Measurements from ENCODE around the gene SLC4A2. TPM values are rescaled to one million over a fixed set of nuclear protein-coding genes. Genes with fewer than 3 reads are reported as not detected.

Gene SLC4A2
- total RNA-seq, 2 donors from 2014 or later, result 265 to 284 TPM

DNA sequence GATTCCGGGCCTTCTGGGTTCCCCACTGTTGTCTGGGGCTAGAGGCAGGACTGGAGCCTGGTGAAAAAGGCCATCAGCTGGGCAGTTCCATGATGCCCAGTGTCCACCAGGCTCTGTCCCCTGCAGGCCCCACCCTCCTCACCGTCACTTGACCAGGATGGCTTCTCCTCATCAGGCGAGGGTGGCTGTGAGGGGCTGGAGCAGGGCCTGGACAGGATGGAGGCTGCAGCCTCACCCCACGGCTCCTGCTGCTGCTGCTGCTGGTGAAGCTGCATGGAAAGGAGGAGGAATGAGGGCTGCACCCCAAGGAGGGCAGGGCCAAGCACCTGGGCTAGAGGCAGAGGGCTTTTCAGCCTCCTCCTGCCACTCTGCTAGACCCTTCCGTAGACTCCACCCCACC is 43.4 kb upstream of the SLC4A2 start:
- peaks cover 3% of the 10 kb centered on the region for H3K9me3 Mint-ChIP-seq
- H3K4me1 ChIP-seq (ENCODE audit: control insufficient read depth, insufficient read depth, low read length), result no peaks in the 10 kb centered on the region
- H3K27me3 ChIP-seq (ENCODE audit: control insufficient read depth, insufficient read depth, low read length, poor library complexity, severe bottlenecking), result peaks cover 45% of the 10 kb centered on the region
- H3K4me3 Mint-ChIP-seq, result no peak overlapping the region
- H3K9ac ChIP-seq (ENCODE audit: extremely low read depth, low read length, poor library complexity, severe bottlenecking), result no peak overlapping the region
- H3K4me3 ChIP-seq (ENCODE audit: low read length), result no peak overlapping the region
- 87 to 100% methylated on average over 2 to 5 of the region's 5 CpGs for WGBS, 2 experiments (ENCODE audit: insufficient coverage in 1 of 2, insufficient read length in 1 of 2)
- TF ChIP-seq, protein P1, sequence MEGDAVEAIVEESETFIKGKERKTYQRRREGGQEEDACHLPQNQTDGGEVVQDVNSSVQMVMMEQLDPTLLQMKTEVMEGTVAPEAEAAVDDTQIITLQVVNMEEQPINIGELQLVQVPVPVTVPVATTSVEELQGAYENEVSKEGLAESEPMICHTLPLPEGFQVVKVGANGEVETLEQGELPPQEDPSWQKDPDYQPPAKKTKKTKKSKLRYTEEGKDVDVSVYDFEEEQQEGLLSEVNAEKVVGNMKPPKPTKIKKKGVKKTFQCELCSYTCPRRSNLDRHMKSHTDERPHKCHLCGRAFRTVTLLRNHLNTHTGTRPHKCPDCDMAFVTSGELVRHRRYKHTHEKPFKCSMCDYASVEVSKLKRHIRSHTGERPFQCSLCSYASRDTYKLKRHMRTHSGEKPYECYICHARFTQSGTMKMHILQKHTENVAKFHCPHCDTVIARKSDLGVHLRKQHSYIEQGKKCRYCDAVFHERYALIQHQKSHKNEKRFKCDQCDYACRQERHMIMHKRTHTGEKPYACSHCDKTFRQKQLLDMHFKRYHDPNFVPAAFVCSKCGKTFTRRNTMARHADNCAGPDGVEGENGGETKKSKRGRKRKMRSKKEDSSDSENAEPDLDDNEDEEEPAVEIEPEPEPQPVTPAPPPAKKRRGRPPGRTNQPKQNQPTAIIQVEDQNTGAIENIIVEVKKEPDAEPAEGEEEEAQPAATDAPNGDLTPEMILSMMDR (conservative IDR thresholded peaks at IDR 0.05), result no peak
- peaks cover 24% of the 10 kb centered on the region for H3K4me1 Mint-ChIP-seq
- H3K27ac Mint-ChIP-seq, result no peak overlapping the region
- no peak for DNase-seq
- no peaks in the 10 kb centered on the region for H3K36me3 ChIP-seq (ENCODE audit: control insufficient read depth, insufficient read depth, low read length)
- no peak overlapping the region for H3K27ac ChIP-seq (ENCODE audit: low read depth, low read length)
- H3K36me3 Mint-ChIP-seq (ENCODE audit: low read depth), result no peaks in the 10 kb centered on the region
- H3K27me3 Mint-ChIP-seq (ENCODE audit: insufficient read depth), result peaks cover 91% of the 10 kb centered on the region
- no peaks in the 10 kb centered on the region for H3K9me3 ChIP-seq (ENCODE audit: control insufficient read depth, low read length)

DNA sequence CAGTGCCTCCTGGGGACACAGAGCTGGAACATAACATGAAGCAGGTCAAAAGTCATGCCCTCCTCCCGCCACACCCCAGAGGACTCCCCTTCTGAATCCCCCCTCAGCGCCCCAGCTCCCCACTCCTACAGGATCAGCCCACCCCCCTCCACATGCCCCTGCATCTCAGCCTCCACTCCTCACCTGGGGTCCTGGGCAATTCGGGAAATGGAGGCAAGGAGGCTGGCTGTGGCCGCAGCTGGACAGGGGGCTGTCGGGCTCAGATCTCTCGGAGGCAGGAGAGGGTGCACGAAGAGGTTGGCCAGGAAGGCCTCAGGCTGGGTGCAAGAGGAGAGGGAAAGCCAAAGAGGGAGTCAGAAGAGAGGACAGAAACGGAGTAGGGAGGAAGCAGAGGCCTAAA is 42.9 kb upstream of the SLC4A2 start:
- peaks cover 3% of the 10 kb centered on the region for H3K9me3 Mint-ChIP-seq
- H3K27ac ChIP-seq (ENCODE audit: low read depth, low read length), result no peak overlapping the region
- H3K27me3 Mint-ChIP-seq (ENCODE audit: insufficient read depth), result peaks cover 95% of the 10 kb centered on the region
- no peak for DNase-seq
- TF ChIP-seq, protein P1 (conservative IDR thresholded peaks at IDR 0.05), result no peak
- no peaks in the 10 kb centered on the region for H3K9me3 ChIP-seq (ENCODE audit: control insufficient read depth, low read length)
- H3K9ac ChIP-seq (ENCODE audit: extremely low read depth, low read length, poor library complexity, severe bottlenecking), result no peak overlapping the region
- peaks cover 24% of the 10 kb centered on the region for H3K4me1 Mint-ChIP-seq
- H3K36me3 Mint-ChIP-seq (ENCODE audit: low read depth), result no peaks in the 10 kb centered on the region
- H3K4me3 ChIP-seq (ENCODE audit: low read length), result no peak overlapping the region
- H3K4me3 Mint-ChIP-seq, result no peak overlapping the region
- H3K4me1 ChIP-seq (ENCODE audit: control insufficient read depth, insufficient read depth, low read length), result no peaks in the 10 kb centered on the region
- 91% methylated on average over 6 to 8 of the region's 8 CpGs for WGBS, 2 experiments (ENCODE audit: insufficient coverage in 1 of 2, insufficient read length in 1 of 2)
- H3K27ac Mint-ChIP-seq, result no peak overlapping the region
- H3K27me3 ChIP-seq (ENCODE audit: control insufficient read depth, insufficient read depth, low read length, poor library complexity, severe bottlenecking), result peaks cover 46% of the 10 kb centered on the region
- H3K36me3 ChIP-seq (ENCODE audit: control insufficient read depth, insufficient read depth, low read length), result no peaks in the 10 kb centered on the region

DNA sequence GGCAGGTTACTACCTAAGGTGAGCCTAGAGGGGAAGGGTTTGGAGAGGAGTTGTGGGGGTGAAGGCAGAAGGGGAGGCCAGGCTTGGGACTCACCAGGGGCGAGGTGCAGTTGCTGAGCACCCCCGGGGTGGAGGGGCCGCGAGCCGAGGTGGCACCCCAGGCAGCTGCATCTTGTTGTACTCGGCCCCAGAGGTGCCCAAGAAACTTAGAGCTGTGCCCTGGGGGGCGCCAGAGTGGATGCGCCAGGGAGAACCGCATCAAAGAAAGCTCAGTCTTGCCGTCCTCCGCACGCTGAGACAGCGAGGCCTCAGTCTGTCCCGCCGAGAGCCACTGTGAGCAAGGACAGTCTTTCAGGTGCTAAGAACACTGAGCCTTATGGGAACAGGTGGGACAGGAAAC is 42.4 kb upstream of the SLC4A2 start:
- H3K27ac ChIP-seq (ENCODE audit: low read depth, low read length), result no peak overlapping the region
- no peak overlapping the region for H3K4me3 ChIP-seq (ENCODE audit: low read length)
- peaks cover 3% of the 10 kb centered on the region for H3K9me3 Mint-ChIP-seq
- no peaks in the 10 kb centered on the region for H3K4me1 ChIP-seq (ENCODE audit: control insufficient read depth, insufficient read depth, low read length)
- H3K27me3 Mint-ChIP-seq (ENCODE audit: insufficient read depth), result peaks cover 95% of the 10 kb centered on the region
- H3K36me3 ChIP-seq (ENCODE audit: control insufficient read depth, insufficient read depth, low read length), result no peaks in the 10 kb centered on the region
- H3K4me3 Mint-ChIP-seq, result no peak overlapping the region
- H3K27ac Mint-ChIP-seq, result no peak overlapping the region
- TF ChIP-seq, protein P1 (conservative IDR thresholded peaks at IDR 0.05), result no peak
- H3K4me1 Mint-ChIP-seq, result peaks cover 24% of the 10 kb centered on the region
- DNase-seq, result peak; percentile 60
- WGBS, 2 experiments (ENCODE audit: insufficient coverage in 1 of 2, insufficient read length in 1 of 2), result 89 to 96% methylated on average over 8 to 15 of the region's 15 CpGs
- no peaks in the 10 kb centered on the region for H3K36me3 Mint-ChIP-seq (ENCODE audit: low read depth)
- no peak overlapping the region for H3K9ac ChIP-seq (ENCODE audit: extremely low read depth, low read length, poor library complexity, severe bottlenecking)
- peaks cover 46% of the 10 kb centered on the region for H3K27me3 ChIP-seq (ENCODE audit: control insufficient read depth, insufficient read depth, low read length, poor library complexity, severe bottlenecking)
- H3K9me3 ChIP-seq (ENCODE audit: control insufficient read depth, low read length), result no peaks in the 10 kb centered on the region
